CD4-positive, alpha-beta T cell treated with Interferon alpha-2 for 1 hour (primary cell): ENCODE measurements around the gene CADM1.

Source experiments
- DNase-seq, 2 donors: peaks; one replicate each; pipeline ENCODE4 v3.0.0-alpha.2; 2020 to 2022

The CADM1 gene

GRCh38 chr11:115272925-115273324 lies 231.3 kb downstream of the CADM1 start:
- no peak for DNase-seq

DNA sequence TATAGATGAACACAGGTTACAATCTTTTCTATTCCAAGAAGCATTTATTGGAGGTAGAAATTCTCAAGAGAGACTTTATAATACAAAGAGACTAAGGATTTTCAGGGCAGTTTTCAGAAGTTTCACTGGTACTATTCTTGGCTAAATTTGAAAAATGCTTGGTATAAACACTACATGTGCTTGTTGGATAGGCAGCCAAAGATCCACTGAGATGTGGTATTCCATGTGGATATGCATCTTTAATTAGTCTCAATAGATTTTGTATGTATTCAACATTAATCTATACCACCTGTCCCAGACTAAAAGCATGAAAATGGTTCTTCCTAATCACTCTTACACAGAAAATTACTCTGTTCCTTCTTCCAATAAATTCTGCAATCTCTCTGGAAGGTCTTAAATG lies 232.6 kb downstream of the CADM1 start:
- no peak for DNase-seq

DNA sequence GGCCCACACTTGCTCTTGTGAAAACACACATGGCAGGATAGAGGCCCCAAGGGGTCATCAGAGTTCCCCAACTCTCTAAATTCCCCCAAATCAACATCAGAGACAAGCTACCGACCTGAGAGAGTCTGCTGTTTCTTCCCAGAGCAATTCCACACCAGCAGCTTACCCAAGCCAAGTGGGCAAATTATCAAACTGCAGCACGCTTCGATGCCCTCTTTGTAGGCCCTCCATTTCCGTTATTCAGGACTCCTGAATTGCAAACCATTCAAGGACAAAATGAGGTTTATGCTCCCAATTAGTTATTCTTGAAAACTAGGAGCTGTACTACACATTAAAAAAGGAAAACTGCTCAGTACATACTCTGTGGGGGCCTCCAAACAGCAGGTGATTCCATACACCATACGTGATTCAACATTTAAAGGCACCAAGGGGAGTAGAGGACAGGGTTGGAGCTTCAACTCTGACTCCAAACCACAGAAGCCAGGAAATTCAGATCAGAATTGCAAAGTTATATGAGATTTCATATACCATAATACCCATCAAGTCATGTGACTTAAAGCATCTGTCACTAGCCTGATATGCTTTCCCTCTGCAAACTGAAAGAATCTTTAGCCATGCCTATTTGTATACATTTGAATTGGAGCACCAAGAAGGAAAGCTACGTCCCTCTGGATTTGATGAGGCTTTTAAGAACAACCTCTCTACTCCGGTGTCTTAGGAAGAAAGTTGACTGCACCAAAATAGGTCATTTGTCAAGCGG lies 234.8 kb downstream of the CADM1 start:
- no peak for DNase-seq

DNA sequence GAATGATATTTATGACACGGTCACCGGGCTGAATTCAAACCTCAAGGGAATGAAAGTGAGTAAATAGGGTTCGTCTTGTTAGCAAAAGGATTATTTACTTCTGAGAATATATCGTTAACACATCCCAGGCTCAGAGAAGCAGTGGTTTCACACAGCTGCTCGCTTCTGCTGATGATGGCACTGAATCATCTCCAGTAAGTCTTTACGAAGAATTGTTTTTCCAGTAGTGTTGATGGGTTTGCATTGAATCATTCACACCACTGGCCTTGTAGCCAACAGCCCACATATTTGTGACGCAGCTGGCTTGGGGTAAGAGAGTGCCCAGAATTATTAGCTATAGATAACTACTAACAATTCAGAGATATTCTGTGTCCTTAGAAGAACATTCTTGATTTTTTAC lies 236.3 kb downstream of the CADM1 start:
- DNase-seq: peak in 1 of 2 donors; percentile 10

DNA sequence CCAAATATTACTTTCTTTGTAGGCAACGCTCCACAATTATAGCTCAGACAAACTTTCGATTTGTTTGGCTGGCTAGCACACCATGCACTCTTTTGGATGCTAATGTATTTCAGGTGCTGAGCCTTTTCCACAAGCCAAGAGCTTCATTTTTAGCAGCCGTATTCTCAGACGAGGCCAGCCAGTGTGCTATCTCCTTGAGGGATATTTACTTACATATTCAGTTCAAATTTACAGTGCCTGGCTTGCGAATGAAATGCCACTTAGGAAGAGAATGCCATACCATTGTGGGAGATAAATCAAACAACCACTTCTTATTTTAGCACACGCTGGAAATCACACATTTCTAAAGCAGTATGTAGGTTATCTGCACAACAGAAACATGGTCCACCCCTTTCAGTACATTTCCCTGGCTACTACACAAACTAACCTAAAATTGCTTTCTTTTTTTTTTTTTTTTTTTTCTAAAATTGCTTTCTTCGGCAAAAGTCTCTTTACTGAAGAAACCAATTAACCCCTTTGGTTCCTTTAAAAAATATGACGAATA lies 236.9 kb downstream of the CADM1 start:
- DNase-seq: no peak

- no peak for DNase-seq
These were observed 238.1 kb downstream of the CADM1 start for GRCh38 chr11:115266066-115266639.

GRCh38 chr11:115263799-115264656 lies 240.2 kb downstream of the CADM1 start:
- no peak for DNase-seq

DNA sequence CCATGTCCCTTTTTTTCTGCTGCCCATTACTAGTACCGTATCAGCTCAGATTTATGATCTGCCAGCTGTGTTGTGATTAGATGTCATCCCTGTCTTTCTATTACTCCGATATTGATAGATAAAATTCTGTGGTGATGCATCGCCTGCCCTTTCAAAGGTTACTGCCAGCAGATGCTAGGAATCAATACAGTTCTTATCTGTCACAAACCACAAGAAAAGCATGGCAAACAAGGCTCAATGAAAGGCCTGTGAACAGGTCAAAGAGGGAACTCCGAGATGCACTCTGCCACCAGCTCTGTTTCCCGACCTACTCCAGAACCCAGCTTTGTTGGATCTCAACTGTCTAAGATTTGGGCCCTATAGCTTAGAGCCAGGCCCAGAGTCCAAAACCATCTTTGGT lies 246.0 kb downstream of the CADM1 start:
- no peak for DNase-seq

GRCh38 chr11:115257678-115258077 lies 246.5 kb downstream of the CADM1 start:
- DNase-seq: no peak

- no peak for DNase-seq
These were observed 246.9 kb downstream of the CADM1 start for GRCh38 chr11:115257270-115257669.

GRCh38 chr11:115256397-115257197 lies 247.6 kb downstream of the CADM1 start:
- peak in 1 of 2 donors; percentile 44 for DNase-seq

GRCh38 chr11:115255006-115255762 lies 249.0 kb downstream of the CADM1 start:
- no peak for DNase-seq

GRCh38 chr11:115251126-115251525 lies 253.1 kb downstream of the CADM1 start:
- no peak for DNase-seq

DNA sequence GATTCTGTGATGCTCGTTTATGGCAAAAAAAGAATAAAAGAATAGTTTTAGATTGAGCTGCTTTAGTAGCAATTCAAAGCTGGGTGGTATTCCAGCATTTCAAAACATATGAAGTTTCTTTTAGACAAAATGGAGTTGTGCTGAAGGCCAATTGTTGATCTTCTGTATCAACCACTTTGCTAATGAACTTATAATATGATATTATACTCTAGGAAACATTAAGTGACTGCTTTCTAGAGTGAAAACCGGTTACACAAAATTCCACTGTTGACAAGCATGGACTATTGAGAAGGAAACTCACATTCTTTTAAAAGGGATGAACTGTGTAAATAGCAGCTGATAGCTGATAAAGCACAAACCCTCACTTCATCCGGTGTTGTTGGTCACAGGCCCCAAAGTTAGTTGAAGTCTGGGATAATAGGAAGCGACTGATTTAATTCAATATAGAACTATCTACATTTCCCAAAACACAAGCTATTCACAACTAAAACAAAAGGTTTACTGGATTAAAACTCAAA lies 255.1 kb downstream of the CADM1 start:
- no peak for DNase-seq

DNA sequence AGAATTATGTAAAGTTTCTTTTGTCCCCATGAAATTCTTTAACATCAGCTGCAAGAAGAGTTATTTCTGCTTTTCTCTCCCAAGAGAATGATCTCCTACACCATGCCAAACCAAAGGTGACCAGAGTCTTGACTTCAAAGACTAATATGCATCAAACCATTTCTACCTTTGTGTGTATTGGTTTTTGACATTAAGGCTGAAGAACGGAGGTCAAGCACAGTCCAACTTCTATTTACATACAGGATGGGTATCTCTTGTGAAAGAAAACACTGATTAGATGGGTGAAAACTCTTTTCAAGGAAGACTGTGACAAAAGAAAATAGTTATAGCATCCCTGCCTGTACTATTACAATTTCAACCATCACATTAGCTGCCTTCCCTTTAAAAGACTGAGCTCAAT lies 256.3 kb downstream of the CADM1 start:
- DNase-seq: no peak

DNA sequence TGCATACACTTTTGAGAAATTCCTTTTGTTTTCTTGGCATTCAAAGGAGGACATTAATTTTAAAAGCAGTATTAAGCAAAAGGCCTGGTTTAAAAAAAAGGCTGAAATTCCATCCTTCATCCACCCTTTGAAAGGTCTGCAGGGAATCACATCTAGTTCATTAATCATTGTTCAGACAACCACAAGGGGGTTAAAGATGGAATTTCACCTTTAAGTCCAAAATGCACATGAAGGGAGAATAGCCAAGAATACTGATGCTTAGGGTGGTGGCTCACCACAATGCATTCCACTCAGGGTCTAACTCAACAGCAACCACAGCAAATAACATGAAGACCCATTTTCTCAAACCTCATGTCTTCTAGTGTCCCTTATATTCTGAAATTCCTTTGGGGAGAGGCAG lies 256.9 kb downstream of the CADM1 start:
- DNase-seq: no peak

- no peak for DNase-seq
These were observed 259.5 kb downstream of the CADM1 start for GRCh38 chr11:115244758-115245157.

DNA sequence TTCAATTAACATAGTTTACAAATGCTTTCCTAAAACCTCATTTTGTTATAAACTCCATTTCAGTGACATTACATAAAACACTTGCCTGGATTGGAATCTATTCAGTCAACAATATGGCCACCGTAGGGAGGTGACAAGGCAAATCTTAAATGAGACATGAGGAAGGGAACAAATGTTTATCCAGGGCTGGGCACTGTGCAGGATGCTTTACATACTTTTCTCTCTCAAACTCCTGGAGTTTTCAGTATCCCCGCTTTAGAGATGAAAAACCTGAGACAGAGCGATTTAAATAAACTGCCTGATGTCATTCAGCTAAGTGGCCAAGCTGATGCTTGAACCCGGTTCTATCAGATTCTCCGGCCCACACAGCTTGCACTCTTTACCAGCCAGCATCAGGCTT lies 259.9 kb downstream of the CADM1 start:
- DNase-seq: no peak

- no peak for DNase-seq
These were observed 261.2 kb downstream of the CADM1 start for GRCh38 chr11:115242982-115243381.

DNA sequence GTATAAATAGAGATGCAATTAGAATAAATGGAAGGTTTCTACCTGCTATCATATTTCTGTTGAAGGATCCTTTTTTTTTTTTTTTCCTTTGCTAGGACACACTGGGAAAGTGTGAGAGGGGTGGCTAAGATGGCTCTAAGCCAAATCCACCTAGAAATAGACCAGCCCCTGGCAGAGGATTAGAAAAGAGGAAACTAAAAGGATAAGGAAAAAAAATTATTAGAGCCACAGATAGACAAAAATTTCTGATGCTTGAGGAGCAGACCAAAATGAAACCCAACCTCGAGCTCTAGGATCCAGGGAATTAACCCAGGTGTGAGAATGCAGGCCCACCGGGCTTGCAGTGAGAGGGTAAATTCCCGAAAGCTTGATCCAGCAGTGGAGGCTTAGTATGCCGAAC lies 262.3 kb downstream of the CADM1 start:
- DNase-seq: no peak

- no peak for DNase-seq
These were observed 265.4 kb downstream of the CADM1 start for GRCh38 chr11:115238791-115239190.

DNA sequence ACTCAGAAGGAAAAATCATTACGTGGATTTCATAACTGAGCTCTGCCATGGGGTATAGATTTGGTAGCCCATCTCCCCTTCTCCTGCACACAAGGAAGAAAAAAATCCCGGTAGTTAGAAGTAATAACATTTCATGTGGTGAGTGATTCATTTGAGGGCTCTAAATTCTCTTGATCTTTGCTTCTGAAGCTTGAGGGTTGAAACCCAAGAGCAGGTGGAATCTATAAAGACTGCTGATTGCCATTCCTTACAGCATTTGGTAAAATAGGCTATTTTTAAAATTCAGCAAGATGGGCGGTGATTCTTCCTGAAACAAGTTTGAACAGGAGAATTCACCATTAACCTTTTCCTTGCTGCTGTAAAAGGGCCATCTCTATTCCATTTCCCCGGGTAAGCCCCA lies 266.1 kb downstream of the CADM1 start:
- DNase-seq: no peak
